Right kidney (tissue), 1 donor: Measurements from ENCODE around the gene MYOZ3.

ENCODE experiments used
- DNase-seq: peaks from one replicate; pipeline ENCODE4 v3.0.0-alpha.2; 2016

MYOZ3 gene

GRCh38 chr5:150625831-150626746 lies 35.0 kb upstream of the MYOZ3 start:
- no peak for DNase-seq

GRCh38 chr5:150626853-150627276 lies 34.2 kb upstream of the MYOZ3 start:
- DNase-seq = no peak

GRCh38 chr5:150627731-150628545 lies 33.1 kb upstream of the MYOZ3 start:
- DNase-seq = no peak

GRCh38 chr5:150628936-150629485 lies 32.0 kb upstream of the MYOZ3 start:
- DNase-seq = no peak

- no peak for DNase-seq
Measured at GRCh38 chr5:150630016-150630415, 31.0 kb upstream of the MYOZ3 start.

- DNase-seq = no peak
Measured at GRCh38 chr5:150630461-150631325, 30.4 kb upstream of the MYOZ3 start.

- DNase-seq = no peak
Measured at GRCh38 chr5:150631326-150631701, 29.7 kb upstream of the MYOZ3 start.

GRCh38 chr5:150632305-150633160 lies 28.5 kb upstream of the MYOZ3 start:
- no peak for DNase-seq

GRCh38 chr5:150633429-150633828 lies 27.6 kb upstream of the MYOZ3 start:
- DNase-seq = no peak

- no peak for DNase-seq
Measured at GRCh38 chr5:150636391-150637244, 24.4 kb upstream of the MYOZ3 start.

- no peak for DNase-seq
Measured at GRCh38 chr5:150637245-150638052, 23.6 kb upstream of the MYOZ3 start.

- no peak for DNase-seq
Measured at GRCh38 chr5:150638053-150638444, 23.0 kb upstream of the MYOZ3 start.

GRCh38 chr5:150638488-150639376 lies 22.3 kb upstream of the MYOZ3 start:
- DNase-seq = no peak

- no peak for DNase-seq
Measured at GRCh38 chr5:150639377-150639692, 21.7 kb upstream of the MYOZ3 start.

- no peak for DNase-seq
Measured at GRCh38 chr5:150639751-150640150, 21.3 kb upstream of the MYOZ3 start.

GRCh38 chr5:150640311-150641005 lies 20.6 kb upstream of the MYOZ3 start, which contains the start of gene SYNPO:
Gene SYNPO, plus strand, starts transcription at chr5:150640660. Its CDS starts 7,616 bp downstream, at chr5:150648276.
- DNase-seq = no peak

- DNase-seq = no peak
Measured at GRCh38 chr5:150641006-150641570, 20.0 kb upstream of the MYOZ3 start.
